22Rv1 (cell line): Measurements from ENCODE around the gene TMEM178B.

Experiments
- CTCF ChIP-seq: fragments of 450-650 bp; IDR thresholded peaks from 2 replicates; pipeline ENCODE4 v1.5.1; 2017; ENCODE audit warnings: mild to moderate bottlenecking
- ZFX ChIP-seq: fragments of 450-650 bp; IDR thresholded peaks from 2 replicates; pipeline ENCODE4 v1.6.1; 2017; ENCODE audit warnings: antibody characterized with exemption, borderline replicate concordance

- TF ChIP-seq CTCF (no peak), ZFX (no peak)
Observed at GRCh38 chr7:141370178-141370577, 296.3 kb downstream of the TMEM178B start.
